ENCODE data around the gene ZNF559.

The ZNF559 gene

GRCh38 chr19:9354651-9355050, 30.7 kb downstream of the ZNF559 start:
- DNase-seq: no peak

- DNase-seq: no peak
Observed at GRCh38 chr19:9362905-9363304, 38.9 kb downstream of the ZNF559 start, which contains the start of gene ZNF177. Gene ZNF177 (plus strand): TSS chr19:9363013. CDS start chr19:9378312, 15,299 bp downstream.

GRCh38 chr19:9370738-9371619, 47.0 kb downstream of the ZNF559 start:
- no peak for DNase-seq

- DNase-seq: no peak
Observed at GRCh38 chr19:9381361-9381785, 57.4 kb downstream of the ZNF559 start.
